HG03439 (cell line): ENCODE data around the gene DSCAML1.

Source experiments
- ATAC-seq: cut with Tn5 transposase; IDR thresholded peaks from one replicate; pipeline ENCODE4 v1.9.1; 2021; ENCODE audit warnings: mild to moderate bottlenecking, moderate library complexity; ENCODE audit not compliant: unreplicated experiment

DSCAML1 gene

GRCh38 chr11:117701781-117702180 is 95.2 kb downstream of the DSCAML1 start:
- ATAC-seq = no peak

- no peak for ATAC-seq
Observed at GRCh38 chr11:117700551-117700950, 96.5 kb downstream of the DSCAML1 start.

- no peak for ATAC-seq
Observed at GRCh38 chr11:117697319-117697718, 99.7 kb downstream of the DSCAML1 start.

GRCh38 chr11:117696540-117696939 is 100.5 kb downstream of the DSCAML1 start:
- ATAC-seq = no peak

- no peak for ATAC-seq
Observed at GRCh38 chr11:117693344-117693743, 103.7 kb downstream of the DSCAML1 start.

GRCh38 chr11:117691516-117691915 is 105.5 kb downstream of the DSCAML1 start:
- no peak for ATAC-seq

GRCh38 chr11:117691218-117691514 is 105.8 kb downstream of the DSCAML1 start:
- ATAC-seq = no peak

- ATAC-seq = no peak
Observed at GRCh38 chr11:117690484-117691217, 106.4 kb downstream of the DSCAML1 start.

- no peak for ATAC-seq
Observed at GRCh38 chr11:117688255-117688797, 108.7 kb downstream of the DSCAML1 start.

GRCh38 chr11:117687776-117688175 is 109.2 kb downstream of the DSCAML1 start:
- ATAC-seq = no peak

GRCh38 chr11:117686711-117687110 is 110.3 kb downstream of the DSCAML1 start:
- no peak for ATAC-seq

- ATAC-seq = no peak
Observed at GRCh38 chr11:117685566-117685965, 111.5 kb downstream of the DSCAML1 start.

GRCh38 chr11:117684731-117685130 is 112.3 kb downstream of the DSCAML1 start:
- ATAC-seq = no peak

- ATAC-seq = no peak
Observed at GRCh38 chr11:117684111-117684510, 112.9 kb downstream of the DSCAML1 start.

GRCh38 chr11:117681438-117681837 is 115.6 kb downstream of the DSCAML1 start:
- no peak for ATAC-seq

- ATAC-seq = no peak
Observed at GRCh38 chr11:117679461-117679860, 117.6 kb downstream of the DSCAML1 start.

- no peak for ATAC-seq
Observed at GRCh38 chr11:117678658-117679406, 118.2 kb downstream of the DSCAML1 start.

- ATAC-seq = no peak
Observed at GRCh38 chr11:117677729-117678310, 119.2 kb downstream of the DSCAML1 start.

GRCh38 chr11:117676501-117676900 is 120.5 kb downstream of the DSCAML1 start:
- ATAC-seq = no peak

GRCh38 chr11:117673602-117674001 is 123.4 kb downstream of the DSCAML1 start:
- no peak for ATAC-seq

GRCh38 chr11:117671370-117671769 is 125.6 kb downstream of the DSCAML1 start:
- ATAC-seq = no peak

GRCh38 chr11:117670924-117671323 is 126.1 kb downstream of the DSCAML1 start:
- no peak for ATAC-seq
